HG03064 (cell line): Measurements from ENCODE around the gene CACNA1G.

ENCODE experiments used
- ATAC-seq: cut with Tn5 transposase; IDR thresholded peaks from one replicate; pipeline ENCODE4 v1.9.1; 2021; ENCODE audit warnings: low read depth; ENCODE audit not compliant: unreplicated experiment

The CACNA1G gene

GRCh38 chr17:50533185-50533584 is 27.3 kb upstream of the CACNA1G start:
- no peak for ATAC-seq

GRCh38 chr17:50533720-50534148 is 26.8 kb upstream of the CACNA1G start:
- ATAC-seq: no peak

- ATAC-seq: no peak
Measured at GRCh38 chr17:50534222-50534978, 26.1 kb upstream of the CACNA1G start.

GRCh38 chr17:50534979-50535326 is 25.6 kb upstream of the CACNA1G start:
- no peak for ATAC-seq

- no peak for ATAC-seq
Measured at GRCh38 chr17:50535407-50535806, 25.1 kb upstream of the CACNA1G start.

- no peak for ATAC-seq
Measured at GRCh38 chr17:50536683-50537646, 23.6 kb upstream of the CACNA1G start.

DNA sequence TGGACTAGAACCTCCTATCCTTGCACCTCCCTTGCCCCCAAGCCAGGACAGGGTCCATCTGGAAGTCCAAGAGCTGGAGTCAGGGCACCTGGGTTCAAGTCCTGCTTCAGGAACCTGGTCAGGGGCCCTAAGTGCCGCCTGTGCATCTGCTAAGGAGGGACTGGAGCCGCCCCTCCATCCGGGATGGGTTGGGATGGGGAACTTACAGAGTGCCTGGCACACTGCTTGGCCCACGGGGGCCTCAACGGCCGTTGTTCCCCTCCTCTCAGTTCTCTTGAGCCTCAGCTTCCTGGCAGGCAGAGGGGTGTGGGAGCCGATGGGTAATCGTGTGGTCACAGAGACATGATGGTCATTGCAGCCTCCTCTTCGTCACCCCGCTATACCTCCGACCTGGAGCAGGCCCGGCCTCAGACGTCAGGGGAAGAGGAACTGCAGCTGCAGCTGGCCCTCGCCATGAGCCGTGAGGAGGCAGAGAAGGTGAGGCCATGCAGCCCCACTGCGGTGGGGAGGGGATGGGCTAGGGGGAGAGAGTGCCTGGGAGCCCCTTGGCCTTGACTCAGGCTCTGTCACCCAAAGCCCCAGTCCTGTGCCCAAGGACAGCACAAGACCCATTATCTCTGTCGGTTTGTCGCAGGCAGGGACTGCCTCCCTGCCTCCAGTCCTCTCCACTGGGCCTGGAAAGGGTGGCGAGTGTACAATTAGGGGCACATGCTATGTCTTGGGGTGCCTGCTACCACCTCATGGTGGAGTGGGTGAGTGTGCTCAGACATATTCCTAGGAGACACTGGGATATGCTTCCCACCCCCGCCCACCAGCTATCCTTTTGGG is 22.6 kb upstream of the CACNA1G start:
- ATAC-seq: no peak

GRCh38 chr17:50538549-50539410 is 21.7 kb upstream of the CACNA1G start:
- no peak for ATAC-seq

DNA sequence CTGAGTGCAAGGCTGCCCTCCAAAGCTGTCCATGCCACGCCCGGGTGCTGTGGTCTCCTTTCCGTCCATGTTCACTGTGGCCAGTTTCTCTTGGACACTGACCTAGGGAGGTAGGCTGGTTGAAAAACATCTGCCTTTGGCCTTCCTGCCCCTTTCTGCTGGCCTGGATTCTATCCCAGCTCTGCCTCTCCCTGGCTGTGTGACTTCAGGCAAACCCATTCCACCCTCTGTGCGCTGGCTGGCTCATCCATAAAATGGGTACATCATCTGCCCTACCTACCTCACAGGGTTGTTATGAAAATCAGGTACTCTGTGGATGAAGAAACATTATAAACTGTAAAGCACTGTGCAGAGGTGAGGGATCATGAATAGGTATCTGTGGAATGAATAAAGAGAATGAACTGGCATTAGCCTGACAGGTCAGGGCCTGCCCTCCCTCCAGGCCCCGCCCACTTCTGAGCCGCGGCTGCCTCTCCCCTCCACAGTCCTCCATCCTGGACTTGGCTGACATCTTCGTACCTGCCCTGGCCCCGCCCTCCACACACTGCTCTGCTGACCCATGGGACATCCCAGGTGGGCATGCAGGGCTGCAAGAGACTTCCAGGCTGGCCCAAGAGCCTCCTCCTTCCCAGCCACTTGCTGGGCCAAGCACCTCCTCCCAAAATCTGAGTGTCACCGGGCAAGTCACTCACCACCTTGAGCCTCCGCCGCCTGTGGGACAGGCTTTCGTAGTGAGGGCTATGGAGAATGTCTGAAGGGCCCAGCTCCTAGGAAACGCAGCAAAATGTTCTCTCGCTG is 20.6 kb upstream of the CACNA1G start:
- ATAC-seq: no peak

DNA sequence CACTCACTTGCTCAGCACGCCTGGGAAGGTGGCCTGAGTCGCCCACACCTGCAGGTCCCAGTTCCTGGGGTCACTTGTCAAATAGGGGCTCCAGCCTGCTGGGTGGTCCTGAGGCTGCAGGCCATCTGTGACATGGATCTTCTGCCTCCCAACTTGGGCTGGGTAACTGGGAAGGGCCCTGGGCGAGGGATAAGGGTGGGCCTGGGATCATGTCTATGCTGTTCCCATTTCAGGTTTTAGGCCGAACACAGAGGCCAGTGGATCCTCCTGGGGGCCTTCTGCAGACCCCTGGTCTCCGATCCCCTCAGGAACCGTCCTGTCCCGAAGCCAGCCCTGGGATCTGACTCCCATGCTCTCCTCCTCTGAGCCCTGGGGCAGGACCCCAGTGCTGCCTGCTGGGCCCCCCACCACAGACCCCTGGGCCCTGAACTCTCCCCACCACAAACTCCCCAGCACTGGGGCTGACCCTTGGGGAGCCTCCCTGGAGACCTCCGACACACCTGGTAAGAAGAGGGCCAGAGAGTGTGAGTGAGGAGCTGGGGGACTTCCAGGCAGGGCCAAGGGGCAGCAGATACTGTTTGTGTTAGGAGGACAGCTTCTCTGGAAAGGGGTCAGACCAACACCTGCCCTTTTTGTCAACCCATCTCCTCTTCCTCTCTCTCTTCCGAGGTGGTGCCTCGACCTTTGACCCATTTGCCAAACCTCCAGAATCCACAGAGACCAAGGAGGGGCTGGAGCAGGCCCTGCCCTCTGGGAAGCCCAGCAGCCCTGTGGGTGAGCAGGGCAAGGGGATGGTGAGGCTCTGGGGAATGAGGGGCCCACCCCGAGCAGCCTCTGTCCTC is 19.7 kb upstream of the CACNA1G start:
- ATAC-seq: no peak

- no peak for ATAC-seq
Measured at GRCh38 chr17:50541402-50541715, 19.2 kb upstream of the CACNA1G start.

GRCh38 chr17:50541716-50542688 is 18.5 kb upstream of the CACNA1G start:
- peak; percentile 75 for ATAC-seq

- no peak for ATAC-seq
Measured at GRCh38 chr17:50542795-50543774, 17.4 kb upstream of the CACNA1G start.

- no peak for ATAC-seq
Measured at GRCh38 chr17:50544516-50544915, 16.0 kb upstream of the CACNA1G start.

GRCh38 chr17:50545311-50545710 is 15.2 kb upstream of the CACNA1G start:
- ATAC-seq: no peak

- no peak for ATAC-seq
Measured at GRCh38 chr17:50546701-50547034, 13.8 kb upstream of the CACNA1G start.
